HepG2 (cell line): ENCODE measurements around the gene SLC7A4. TPM values are rescaled to one million over a fixed set of nuclear protein-coding genes. Genes with fewer than 3 reads are reported as not detected.

ENCODE experiments used
- ARID5B ChIP-seq: IDR thresholded peaks from 2 replicates; pipeline ENCODE4 v1.4.0; 2020; ENCODE audit warnings: mild to moderate bottlenecking, missing genetic modification reagents
- FIP1L1 ChIP-seq: fragments of 200-400 bp; formaldehyde crosslinking; IDR thresholded peaks from 2 replicates; pipeline ENCODE4 v1.6.1; 2018; ENCODE audit warnings: low read depth, mild to moderate bottlenecking, low read length, moderate library complexity, borderline replicate concordance; ENCODE audit not compliant: insufficient read depth
- GFI1 ChIP-seq: sonication (generic); formaldehyde crosslinking; IDR thresholded peaks from 2 replicates; pipeline ENCODE4 v1.5.0; 2020; ENCODE audit warnings: missing genetic modification reagents, mild to moderate bottlenecking, borderline replicate concordance
- HNF4A ChIP-seq: sonication (generic); formaldehyde crosslinking; IDR thresholded peaks from 2 replicates; pipeline ENCODE4 v1.4.0; 2020; ENCODE audit warnings: missing genetic modification reagents
- KDM6A ChIP-seq: IDR thresholded peaks from 2 replicates; pipeline ENCODE4 v1.6.1; 2016; ENCODE audit warnings: low read depth
- KMT2A ChIP-seq: sonication (generic); formaldehyde crosslinking; IDR thresholded peaks from 2 replicates; pipeline ENCODE4 v1.4.0; 2020; ENCODE audit warnings: missing genetic modification reagents
- MTA1 ChIP-seq: sonication (generic); formaldehyde crosslinking; IDR thresholded peaks from 2 replicates; pipeline ENCODE4 v1.4.0; 2020; ENCODE audit warnings: missing genetic modification reagents, mild to moderate bottlenecking, borderline replicate concordance
- PBX2 ChIP-seq: IDR thresholded peaks from 2 replicates; pipeline ENCODE4 v1.6.1; 2016; ENCODE audit warnings: control low read depth
- PHF20 ChIP-seq: sonication (generic); formaldehyde crosslinking; IDR thresholded peaks from 2 replicates; pipeline ENCODE4 v1.5.0; 2020; ENCODE audit warnings: mild to moderate bottlenecking, missing genetic modification reagents
- PREB ChIP-seq: sonication (generic); formaldehyde crosslinking; IDR thresholded peaks from 2 replicates; pipeline ENCODE4 v1.4.0; 2020; ENCODE audit warnings: missing genetic modification reagents
- SOX13 ChIP-seq, 3 experiments: fragments of 450-650 bp in 1 of 3; sonication (generic) in 1 of 3; formaldehyde crosslinking in 1 of 3; IDR thresholded peaks in 2 of 3; conservative IDR thresholded peaks in 1 of 3; 2 replicates each; pipeline versions ENCODE4 v1.5.0 to v1.6.1; 2016 to 2020; ENCODE audit warnings: antibody characterized with exemption in 1 of 3, mild to moderate bottlenecking in 1 of 3, missing compliant biosample characterization in 1 of 3, missing genetic modification reagents in 1 of 3, moderate library complexity in 1 of 3
- ZFP91 ChIP-seq: sonication (generic); formaldehyde crosslinking; IDR thresholded peaks from 2 replicates; pipeline ENCODE4 v1.9.0; 2022; ENCODE audit warnings: missing genetic modification reagents, mild to moderate bottlenecking, borderline replicate concordance
- ZFY ChIP-seq: sonication (generic); formaldehyde crosslinking; IDR thresholded peaks from 2 replicates; pipeline ENCODE4 v1.4.0; 2020; ENCODE audit warnings: missing genetic modification reagents
- ZNF768 ChIP-seq: sonication (generic); formaldehyde crosslinking; IDR thresholded peaks from 2 replicates; pipeline ENCODE4 v1.4.0; 2020; ENCODE audit warnings: missing genetic modification reagents
- polyA plus RNA-seq, 8 experiments: library from polyadenylated mRNA; depleted of rRNA in 3 of 8; stranded (reverse) in 7 of 8; unstranded in 1 of 8; fragments of >200 nt; fragmentation: Illumina TruSeq in 4 of 8; extraction: Trizol in 4 of 8; gene quantifications; 2 replicates each; pipeline versions ENCODE4 v1.2.1 to v1.2.3, GENCODE V29; 2011 to 2016; ENCODE audit warnings: low read depth in 4 of 8, missing spikeins in 1 of 8, mixed read lengths in 1 of 8; ENCODE audit not compliant: insufficient read depth in 1 of 8
- total RNA-seq, 5 experiments: library from RNA; depleted of rRNA; stranded (reverse); fragments of >200 nt; fragmentation: Illumina TruSeq; extraction: Trizol; gene quantifications; 2 replicates each; pipeline ENCODE4 v1.2.3, GENCODE V29; 2016; ENCODE audit warnings: low read depth in 1 of 5
- TF ChIP-seq, protein P1 (sequence below): sonication (generic); formaldehyde crosslinking; IDR thresholded peaks from 2 replicates; pipeline ENCODE4 v1.4.0; 2020; ENCODE audit warnings: missing genetic modification reagents, borderline replicate concordance

The SLC7A4 gene
- total and polyA plus RNA-seq, 2 of the 13 experiments (the other 11 are each of a cell fraction or from before 2014, with no cell fraction given) = not detected

DNA sequence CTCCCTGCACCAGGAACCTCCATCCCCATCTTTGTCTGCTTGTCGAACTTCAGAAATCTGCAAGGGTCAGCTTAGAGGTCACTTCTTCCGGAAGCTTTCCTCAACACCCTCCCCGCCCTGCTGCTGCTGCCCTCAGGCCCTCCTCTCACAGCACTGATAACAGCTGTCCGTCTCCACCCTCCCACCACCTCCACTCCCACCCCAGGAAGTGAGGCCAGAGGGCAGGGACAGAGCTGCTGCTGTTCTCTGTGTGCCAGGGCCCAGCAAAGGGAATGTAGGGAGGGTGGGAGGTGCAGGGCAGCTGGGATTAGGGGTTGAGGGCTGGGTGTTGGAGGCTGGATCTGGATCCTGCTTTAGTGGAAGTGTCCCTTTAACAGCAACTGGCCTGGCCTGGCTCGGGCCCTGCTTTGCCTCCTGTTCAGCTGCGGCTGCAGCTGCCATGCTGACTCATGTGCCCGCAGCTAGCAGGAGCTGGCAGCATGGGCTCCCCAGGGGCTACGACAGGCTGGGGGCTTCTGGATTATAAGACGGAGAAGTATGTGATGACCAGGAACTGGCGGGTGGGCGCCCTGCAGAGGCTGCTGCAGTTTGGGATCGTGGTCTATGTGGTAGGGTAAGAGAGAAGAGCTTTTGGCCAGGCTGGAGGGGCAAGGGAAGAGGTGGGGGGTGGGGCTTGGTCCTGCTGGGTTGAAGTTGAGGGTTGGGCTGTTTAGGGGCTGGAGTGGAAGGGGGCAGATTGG is 17.5 kb downstream of the SLC7A4 start, which contains the start of gene P2RX6 (continued):
- TF ChIP-seq ARID5B (CRISPR knock-in tag) (peak; percentile 53; the same call in 1 of the 2 replicates), SOX13 (IDR thresholded peaks at IDR 0.05) (no peak), SOX13 (CRISPR knock-in tag; conservative IDR thresholded peaks at IDR 0.05 in 1 of 2, IDR thresholded peaks at IDR 0.05 in 1 of 2) (peak in 1 of 2 experiments; percentile 38; a peak in 1 of 4 replicates), ZNF768 (CRISPR knock-in tag) (peak; percentile 32; the same call in 1 of the 2 replicates), ZFP91 (CRISPR knock-in tag) (peak; percentile 57; the same call in 1 of the 2 replicates), FIP1L1 (no peak), KDM6A (CRISPR knock-in tag) (0 out of 2 replicates have a peak, but pooled peaks have one; percentile 13), HNF4A (CRISPR knock-in tag) (peak; percentile 29; the same call in 1 of the 2 replicates), PREB (CRISPR knock-in tag) (no peak), GFI1 (CRISPR knock-in tag) (0 out of 2 replicates have a peak, but pooled peaks have one; percentile 29), ZFY (peak; percentile 41; the same call in 1 of the 2 replicates), PBX2 (0 out of 2 replicates have a peak, but pooled peaks have one; percentile 17), PHF20 (CRISPR knock-in tag) (no peak), KMT2A (no peak), MTA1 (peak; percentile 49; the same call in 1 of the 2 replicates)
- TF ChIP-seq, protein P1, sequence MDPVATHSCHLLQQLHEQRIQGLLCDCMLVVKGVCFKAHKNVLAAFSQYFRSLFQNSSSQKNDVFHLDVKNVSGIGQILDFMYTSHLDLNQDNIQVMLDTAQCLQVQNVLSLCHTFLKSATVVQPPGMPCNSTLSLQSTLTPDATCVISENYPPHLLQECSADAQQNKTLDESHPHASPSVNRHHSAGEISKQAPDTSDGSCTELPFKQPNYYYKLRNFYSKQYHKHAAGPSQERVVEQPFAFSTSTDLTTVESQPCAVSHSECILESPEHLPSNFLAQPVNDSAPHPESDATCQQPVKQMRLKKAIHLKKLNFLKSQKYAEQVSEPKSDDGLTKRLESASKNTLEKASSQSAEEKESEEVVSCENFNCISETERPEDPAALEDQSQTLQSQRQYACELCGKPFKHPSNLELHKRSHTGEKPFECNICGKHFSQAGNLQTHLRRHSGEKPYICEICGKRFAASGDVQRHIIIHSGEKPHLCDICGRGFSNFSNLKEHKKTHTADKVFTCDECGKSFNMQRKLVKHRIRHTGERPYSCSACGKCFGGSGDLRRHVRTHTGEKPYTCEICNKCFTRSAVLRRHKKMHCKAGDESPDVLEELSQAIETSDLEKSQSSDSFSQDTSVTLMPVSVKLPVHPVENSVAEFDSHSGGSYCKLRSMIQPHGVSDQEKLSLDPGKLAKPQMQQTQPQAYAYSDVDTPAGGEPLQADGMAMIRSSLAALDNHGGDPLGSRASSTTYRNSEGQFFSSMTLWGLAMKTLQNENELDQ = no peak
